GM18909 (cell line): ENCODE results near the gene INCENP.
"Not testable (repeated sequence)": the region's sequence is repeated elsewhere in the genome, so short reads cannot be mapped to it uniquely, and the experiment has no call there.

Experiments
- ATAC-seq: cut with Tn5 transposase; IDR thresholded peaks from one replicate; pipeline ENCODE4 v1.9.1; 2021; ENCODE audit warnings: mild to moderate bottlenecking; ENCODE audit not compliant: unreplicated experiment, poor library complexity

Gene INCENP

GRCh38 chr11:62123669-62124185 lies at the start of gene INCENP:
Gene INCENP (plus strand): TSS chr11:62124011. CDS start chr11:62128162, 4,151 bp downstream.
- peak; percentile 94 for ATAC-seq

GRCh38 chr11:62075438-62075837 lies 48.4 kb upstream of the INCENP start:
- ATAC-seq: no peak

GRCh38 chr11:62077132-62077531 lies 46.7 kb upstream of the INCENP start:
- no peak for ATAC-seq

- ATAC-seq: no peak
Observed at GRCh38 chr11:62081378-62082291, 42.2 kb upstream of the INCENP start.

- ATAC-seq: no peak
Observed at GRCh38 chr11:62082292-62082657, 41.5 kb upstream of the INCENP start.

- not testable (repeated sequence) for ATAC-seq
Observed at GRCh38 chr11:62084801-62085200, 39.0 kb upstream of the INCENP start.

- no peak for ATAC-seq
Observed at GRCh38 chr11:62087694-62088093, 36.1 kb upstream of the INCENP start.

- ATAC-seq: no peak
Observed at GRCh38 chr11:62088331-62088933, 35.4 kb upstream of the INCENP start.

- no peak for ATAC-seq
Observed at GRCh38 chr11:62103141-62103540, 20.7 kb upstream of the INCENP start.

GRCh38 chr11:62103986-62104385 lies 19.8 kb upstream of the INCENP start:
- ATAC-seq: no peak

GRCh38 chr11:62104816-62105653 lies 18.8 kb upstream of the INCENP start:
- ATAC-seq: no peak

GRCh38 chr11:62105667-62106191 lies 18.1 kb upstream of the INCENP start:
- no peak for ATAC-seq

GRCh38 chr11:62108017-62108750 lies 15.6 kb upstream of the INCENP start:
- no peak for ATAC-seq

GRCh38 chr11:62108971-62109404 lies 14.8 kb upstream of the INCENP start:
- ATAC-seq: no peak

GRCh38 chr11:62115085-62115694 lies 8.6 kb upstream of the INCENP start:
- ATAC-seq: no peak

- no peak for ATAC-seq
Observed at GRCh38 chr11:62116451-62116850, 7.4 kb upstream of the INCENP start.

- ATAC-seq: no peak
Observed at GRCh38 chr11:62119569-62119968, 4.2 kb upstream of the INCENP start.

- ATAC-seq: no peak
Observed at GRCh38 chr11:62120001-62120400, 3.8 kb upstream of the INCENP start.

- ATAC-seq: no peak
Observed at GRCh38 chr11:62120431-62120830, 3.4 kb upstream of the INCENP start.
